K562 (cell line): ENCODE measurements around the gene PRR15L. TPM values are rescaled to one million over a fixed set of nuclear protein-coding genes. Genes with fewer than 3 reads are reported as not detected.
A peak's percentile ranks its signal among the peaks of the same experiment; 100 is the strongest.

ENCODE experiments used
- ATAC-seq: fragments of 200-7000 bp; cut with Tn5 transposase; 3 replicates; pipeline ENCODE4 v1.9.1; 2020; ENCODE audit warnings: moderate library complexity
- BruUV-seq: library from RNA; stranded (reverse); fragments of 400-500 nt; replicated peaks from 2 replicates; lab custom pipeline; 2021; lab: Mats Ljungman, UMichigan
- CTCF ChIA-PET: fragments of 300-600 bp; formaldehyde crosslinking; extraction: SDS; loops from one replicate; lab custom pipeline; 2021; ENCODE audit warnings: low intra/inter-chr PET ratio; lab: Yijun Ruan, JAX
- POLR2A ChIA-PET: fragments of 300-600, 350-650 bp; sonication (Branson Sonifier 250); formaldehyde crosslinking; extraction: SDS; loops from one replicate; lab custom pipeline; 2021; ENCODE audit warnings: antibody characterized with exemption, inconsistent platforms; lab: Yijun Ruan, JAX
- DNase-seq, 4 experiments: peaks; one replicate each; pipeline versions ENCODE4 v3.0.0 to v3.0.0-alpha.2; 2011 to 2018; ENCODE audit warnings: low spot score in 3 of 4, mixed read lengths in 3 of 4; ENCODE audit errors: extremely low read depth in 1 of 4
- FAIRE-seq: peaks from 2 replicates; lab custom pipeline; 2011; peaks lifted over from hg19 to GRCh38; lab: Jason Lieb, UNC
- H2AFZ ChIP-seq: 2 replicates; pipeline ENCODE4 v1.6.0; 2011; ENCODE audit warnings: low read depth, low read length, control low read depth, inconsistent platforms
- H3K27ac ChIP-seq: fragments of 200-600 bp; 3 replicates; pipeline ENCODE4 v1.8.0; 2011; ENCODE audit warnings: low read depth, mild to moderate bottlenecking, control low read depth, inconsistent platforms, low read length, moderate library complexity, mixed read lengths; ENCODE audit errors: extremely low read depth
- H3K27me3 ChIP-seq, 2 experiments: fragments of 300-600 bp in 1 of 2; 2 replicates in 1 of 2; 3 replicates in 1 of 2; pipeline versions ENCODE4 v1.6.0 to v1.8.0; 2011; ENCODE audit warnings: inconsistent platforms in 2 of 2, low read length in 2 of 2, mild to moderate bottlenecking in 1 of 2, mixed read lengths in 1 of 2, moderate library complexity in 1 of 2; ENCODE audit not compliant: control insufficient read depth in 2 of 2, insufficient read depth in 2 of 2
- H3K36me3 ChIP-seq: fragments of 300-600 bp; 3 replicates; pipeline ENCODE4 v1.8.0; 2011; ENCODE audit warnings: mild to moderate bottlenecking, low read length, inconsistent platforms; ENCODE audit not compliant: control insufficient read depth, insufficient read depth
- H3K4me1 ChIP-seq, 2 experiments: fragments of 200-600 bp in 1 of 2; replicated peaks in 1 of 2; 2 replicates in 1 of 2; 3 replicates in 1 of 2; pipeline versions ENCODE4 v1.5.1 to v1.8.0; 2011; ENCODE audit warnings: inconsistent platforms in 2 of 2, low read length in 2 of 2, mild to moderate bottlenecking in 1 of 2, mixed read lengths in 1 of 2, moderate library complexity in 1 of 2; ENCODE audit not compliant: control insufficient read depth in 2 of 2, insufficient read depth in 2 of 2
- H3K4me2 ChIP-seq: 2 replicates; pipeline ENCODE4 v1.6.1; 2011; ENCODE audit warnings: low read length, control low read depth, inconsistent platforms, mixed read lengths; ENCODE audit not compliant: insufficient read depth
- H3K4me3 ChIP-seq: fragments of 200-600 bp; sonication (generic), shearing (Covaris generic); 2 replicates; pipeline ENCODE4 v1.5.1; 2016; ENCODE audit warnings: control low read depth, inconsistent platforms
- H3K79me2 ChIP-seq: fragments of 200-600 bp; 3 replicates; pipeline ENCODE4 v1.8.0; 2011; ENCODE audit warnings: low read length, inconsistent platforms; ENCODE audit not compliant: control insufficient read depth, insufficient read depth
- H3K9ac ChIP-seq, 2 experiments: 2 replicates each; pipeline versions ENCODE4 v1.6.0 to v1.6.1; 2011; ENCODE audit warnings: low read depth in 2 of 2, low read length in 2 of 2, control low read depth in 1 of 2, inconsistent platforms in 1 of 2, mild to moderate bottlenecking in 1 of 2, mixed read lengths in 1 of 2; ENCODE audit not compliant: insufficient read depth in 1 of 2
- H3K9me1 ChIP-seq: one replicate; pipeline ENCODE4 v1.6.0; 2011; ENCODE audit warnings: inconsistent platforms, mild to moderate bottlenecking, low read length, moderate library complexity; ENCODE audit not compliant: control insufficient read depth, insufficient read depth
- H3K9me3 ChIP-seq: replicated peaks from 2 replicates; pipeline ENCODE4 v1.5.1; 2011; ENCODE audit warnings: low read depth, low read length, inconsistent platforms; ENCODE audit not compliant: control insufficient read depth, insufficient read depth
- H4K20me1 ChIP-seq: replicated peaks from 2 replicates; pipeline ENCODE4 v1.6.1; 2011; ENCODE audit warnings: low read length, inconsistent platforms, mixed read lengths; ENCODE audit not compliant: control insufficient read depth, insufficient read depth
- AFF1 ChIP-seq, 2 experiments: fragments of 450-650 bp; IDR thresholded peaks; 2 replicates each; pipeline ENCODE4 v1.6.1; 2018; ENCODE audit warnings: mild to moderate bottlenecking in 2 of 2, low read depth in 1 of 2; ENCODE audit not compliant: partially characterized antibody in 2 of 2
- CXXC5 ChIP-seq: fragments of 250-450 bp; sonication (Bioruptor Pico); IDR thresholded peaks from 2 replicates; pipeline ENCODE4 v1.8.0; 2022; ENCODE audit warnings: inconsistent platforms, mild to moderate bottlenecking, moderate library complexity
- DACH1 ChIP-seq: fragments of 450-650 bp; IDR thresholded peaks from 2 replicates; pipeline ENCODE4 v1.6.1; 2018; ENCODE audit not compliant: partially characterized antibody
- DMBX1 ChIP-seq: fragments of 250-450 bp; sonication (Bioruptor Pico); IDR thresholded peaks from 2 replicates; pipeline ENCODE4 v1.8.0; 2022; ENCODE audit warnings: inconsistent platforms, mild to moderate bottlenecking, moderate library complexity, borderline replicate concordance
- DPF2 ChIP-seq: fragments of 450-650 bp; IDR thresholded peaks from 2 replicates; pipeline ENCODE4 v1.6.1; 2016
- ELF4 ChIP-seq: fragments of 450-650 bp; formaldehyde crosslinking; IDR thresholded peaks from 2 replicates; pipeline ENCODE4 v1.4.0; 2022; ENCODE audit warnings: missing genetic modification characterization
- ESRRA ChIP-seq: fragments of 450-650 bp; IDR thresholded peaks from 2 replicates; pipeline ENCODE4 v1.6.1; 2014; ENCODE audit warnings: low read depth, mild to moderate bottlenecking, moderate library complexity, borderline replicate concordance
- GATAD2B ChIP-seq: fragments of 450-650 bp; IDR thresholded peaks from 2 replicates; pipeline ENCODE4 v1.6.1; 2017; ENCODE audit warnings: mild to moderate bottlenecking, borderline replicate concordance
- GTF2F1 ChIP-seq: IDR thresholded peaks from 2 replicates; pipeline ENCODE4 v1.6.1; 2011; ENCODE audit warnings: low read depth, low read length, improper control_type of control experiment
- LEF1 ChIP-seq: fragments of 450-650 bp; IDR thresholded peaks from 2 replicates; pipeline ENCODE4 v1.6.1; 2016; ENCODE audit warnings: mild to moderate bottlenecking
- MAX ChIP-seq: sonication (generic); formaldehyde crosslinking; IDR thresholded peaks from 2 replicates; pipeline ENCODE4 v1.9.0; 2022; ENCODE audit warnings: mild to moderate bottlenecking, missing genetic modification reagents
- MECOM ChIP-seq: fragments of 250-450 bp; sonication (Bioruptor Pico); IDR thresholded peaks from 2 replicates; pipeline ENCODE4 v1.8.0; 2022; ENCODE audit warnings: inconsistent platforms
- RCOR1 ChIP-seq, 2 experiments: IDR thresholded peaks; 2 replicates each; pipeline ENCODE4 v1.6.1; 2012; ENCODE audit warnings: low read depth in 2 of 2, low read length in 2 of 2, borderline replicate concordance in 1 of 2, improper control_type of control experiment in 1 of 2
- SOX6 ChIP-seq: fragments of 450-650 bp; IDR thresholded peaks from 2 replicates; pipeline ENCODE4 v1.6.1; 2014; ENCODE audit warnings: mild to moderate bottlenecking
- ZBTB43 ChIP-seq: sonication (generic); formaldehyde crosslinking; IDR thresholded peaks from 2 replicates; pipeline ENCODE4 v1.8.0; 2023; ENCODE audit warnings: mild to moderate bottlenecking, missing genetic modification reagents
- ZFP36 ChIP-seq: fragments of 150-350 bp; IDR thresholded peaks from 2 replicates; pipeline ENCODE4 v1.6.1; 2018; ENCODE audit warnings: low read length, low read depth; ENCODE audit not compliant: partially characterized antibody
- ZNF263 ChIP-seq: sonication (generic); formaldehyde crosslinking; IDR thresholded peaks from 2 replicates; pipeline ENCODE4 v1.8.0; 2022; ENCODE audit warnings: mild to moderate bottlenecking, missing genetic modification reagents, borderline replicate concordance
- WGBS: fragments of 100-300 bp; shearing (Covaris generic); methylation state at CpG from one replicate; pipeline ENCODE4 v1.1.6; 2016; ENCODE audit warnings: low coverage, mixed read lengths; ENCODE audit not compliant: insufficient coverage; ENCODE audit errors: missing lambda C conversion rate; 5-methylcytosine and 5-hydroxymethylcytosine counted together
- in situ Hi-C: fragments of 300-500 bp; cut with MboI; formaldehyde crosslinking; loops from 4 replicates; pipeline ENCODE4 v1.15.0; 2018; ENCODE audit warnings: inconsistent platforms, mixed read lengths
- intact Hi-C: fragments of 100-400 bp; cut with micrococcal nuclease; formaldehyde crosslinking; loops from 2 replicates; pipeline ENCODE4 v1.14.2; 2022
- polyA plus RNA-seq, 8 experiments: library from polyadenylated mRNA; depleted of rRNA in 4 of 8; stranded (reverse) in 5 of 8; unstranded in 3 of 8; fragments of >200 nt; fragmentation: Nextera tagmentation in 2 of 8; fragmentation: Illumina TruSeq in 1 of 8; extraction: Ambion mirVana in 2 of 8; extraction: Trizol in 1 of 8; gene quantifications; 2 replicates each; pipeline versions ENCODE4 v1.2.1 to v1.2.3, GENCODE V29; 2011 to 2014; ENCODE audit warnings: inconsistent platforms in 1 of 8, missing spikeins in 1 of 8
- total RNA-seq, 7 experiments: library from RNA; depleted of rRNA in 6 of 7; stranded (reverse); fragments of >200 nt in 6 of 7; fragmentation: Illumina TruSeq in 2 of 7; extraction: Trizol in 2 of 7; gene quantifications; 2 replicates each; pipeline versions ENCODE4 v1.2.1 to v1.2.3, GENCODE V29; 2011 to 2021; ENCODE audit warnings: low replicate concordance in 1 of 7

PRR15L gene
- total and polyA plus RNA-seq, 9 of the 15 experiments (the other 6 are each of a cell fraction or from before 2014, with no cell fraction given): 0.03 TPM; not detected in 8

GRCh38 chr17:47982091-47982617 is 24.5 kb upstream of the PRR15L start:
- no peaks in the 10 kb centered on the region for H3K79me2 ChIP-seq
- H3K4me2 ChIP-seq: peak overlapping the region; percentile 47
- DNase-seq: peak; percentile 63 to 88 (median 74)
- peaks cover 70% of the 10 kb centered on the region for H3K36me3 ChIP-seq
- intact Hi-C loops (no loop called here), in situ Hi-C loops (loop anchor here (5.0 kb wide), 1 partner anchor 35 kb away; no protein-coding TSS in a partner anchor)
- peaks cover 4% of the 10 kb centered on the region for H3K9me1 ChIP-seq
- 3% methylated on average over 14 of the region's 14 CpGs for WGBS
- CTCF ChIA-PET: interaction anchor here (0.7 kb wide), 1 partner anchor 26 kb away, joined by 4 read pairs; no protein-coding TSS in a partner anchor
- peak overlapping the region; percentile 3 to 66; a peak in 2 of 4 replicates for H3K9ac ChIP-seq
- ATAC-seq: peak; percentile 76
- no TSS peak for BruUV-seq
- no peak overlapping the region for H3K4me3 ChIP-seq
- no peaks in the 10 kb centered on the region for H3K27me3 ChIP-seq
- H4K20me1 ChIP-seq: peaks cover 12% of the 10 kb centered on the region; the same call in 1 of the 2 replicates
- peaks cover 35 to 50% of the 10 kb centered on the region in 2 experiments for H3K4me1 ChIP-seq
- POLR2A ChIA-PET: interaction anchor here (0.6 to 2.9 kb wide), 10 partner anchors 13 to 467 kb away, joined by 3 to 8 read pairs (median 4); no protein-coding TSS in a partner anchor
- H2AFZ ChIP-seq: peak overlapping the region; percentile 2; the same call in 1 of the 2 replicates
- peak; percentile 91 for FAIRE-seq
- H3K27ac ChIP-seq: peak overlapping the region; percentile 33; the same call in 1 of the 3 replicates
- H3K9me3 ChIP-seq: no peaks in the 10 kb centered on the region
- TF ChIP-seq ESRRA (peak; percentile 38; the same call in 1 of the 2 replicates), ZFP36 (peak; percentile 52), ZNF263 (peak; percentile 19; the same call in 1 of the 2 replicates), GTF2F1 (no peak), AFF1 (IDR thresholded peaks at IDR 0.05; ENCODE audit: low read depth in 1 of 2, partially characterized antibody in 2 of 2) (no peak), DMBX1 (CRISPR knock-in tag) (peak; percentile 25; the same call in 1 of the 2 replicates), GATAD2B (peak; percentile 85), MAX (no peak; the same call in 1 of the 2 replicates), SOX6 (peak; percentile 51; the same call in 1 of the 2 replicates), CXXC5 (CRISPR knock-in tag) (peak; percentile 72), ZBTB43 (CRISPR knock-in tag) (no peak), LEF1 (peak; percentile 94), RCOR1 (IDR thresholded peaks at IDR 0.05; ENCODE audit: borderline replicate concordance in 1 of 2, low read depth in 2 of 2, low read length in 2 of 2) (peak in 1 of 2 experiments; percentile 81; a peak in 2 of 4 replicates), DACH1 (peak; percentile 48), DPF2 (peak; percentile 82), ELF4 (CRISPR knock-in tag) (no peak), MECOM (CRISPR knock-in tag) (peak; percentile 56; the same call in 1 of the 2 replicates)
